ENCODE measurements around the gene TK1.
"Not testable (repeated sequence)": the region's sequence is repeated elsewhere in the genome, so short reads cannot be mapped to it uniquely, and the experiment has no call there.

Gene TK1

DNA sequence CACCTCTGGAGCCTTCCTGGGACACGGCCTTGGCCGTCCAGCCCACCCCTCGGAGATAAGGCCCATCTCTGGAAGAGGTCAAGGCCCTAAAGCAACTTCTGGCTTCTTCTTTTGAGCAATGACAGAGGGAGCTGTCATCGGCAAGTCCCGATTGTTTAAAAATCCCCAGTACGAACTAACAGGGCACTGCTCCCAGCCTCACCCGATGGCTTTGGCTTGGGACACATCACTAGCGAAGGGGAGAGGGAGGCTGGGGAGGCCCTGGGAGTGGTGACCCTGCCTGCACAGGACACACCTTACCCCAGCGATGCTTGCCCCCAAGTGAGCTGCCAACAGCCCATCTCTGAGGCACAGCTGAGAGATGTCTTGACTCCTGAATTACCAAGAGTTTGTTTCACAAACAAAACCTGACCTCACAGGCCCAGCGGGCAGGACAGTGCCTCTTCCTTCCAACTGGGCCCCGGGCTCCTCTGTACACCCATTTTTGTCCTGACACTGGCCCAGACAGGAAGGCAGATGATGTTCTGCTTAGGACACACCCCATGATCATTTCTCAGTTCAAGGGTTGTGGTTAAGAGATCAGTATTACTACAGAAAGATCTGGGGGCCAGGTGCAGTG is 13.6 kb downstream of the TK1 start:
- FAIRE-seq (peak; percentile 85), DNase-seq (ENCODE audit: insufficient read length) (peak; percentile 62)
- TF ChIP-seq POLR2AphosphoS5 (IDR thresholded peaks at IDR 0.05; ENCODE audit: low read depth, low read length) (peak; percentile 47; the same call in 1 of the 2 replicates), POLR2A (IDR thresholded peaks at IDR 0.05; ENCODE audit: low read depth, low read length) (peak; percentile 52), TAF1 (IDR thresholded peaks at IDR 0.05; ENCODE audit: borderline replicate concordance, low read depth, low read length) (no peak)

DNA sequence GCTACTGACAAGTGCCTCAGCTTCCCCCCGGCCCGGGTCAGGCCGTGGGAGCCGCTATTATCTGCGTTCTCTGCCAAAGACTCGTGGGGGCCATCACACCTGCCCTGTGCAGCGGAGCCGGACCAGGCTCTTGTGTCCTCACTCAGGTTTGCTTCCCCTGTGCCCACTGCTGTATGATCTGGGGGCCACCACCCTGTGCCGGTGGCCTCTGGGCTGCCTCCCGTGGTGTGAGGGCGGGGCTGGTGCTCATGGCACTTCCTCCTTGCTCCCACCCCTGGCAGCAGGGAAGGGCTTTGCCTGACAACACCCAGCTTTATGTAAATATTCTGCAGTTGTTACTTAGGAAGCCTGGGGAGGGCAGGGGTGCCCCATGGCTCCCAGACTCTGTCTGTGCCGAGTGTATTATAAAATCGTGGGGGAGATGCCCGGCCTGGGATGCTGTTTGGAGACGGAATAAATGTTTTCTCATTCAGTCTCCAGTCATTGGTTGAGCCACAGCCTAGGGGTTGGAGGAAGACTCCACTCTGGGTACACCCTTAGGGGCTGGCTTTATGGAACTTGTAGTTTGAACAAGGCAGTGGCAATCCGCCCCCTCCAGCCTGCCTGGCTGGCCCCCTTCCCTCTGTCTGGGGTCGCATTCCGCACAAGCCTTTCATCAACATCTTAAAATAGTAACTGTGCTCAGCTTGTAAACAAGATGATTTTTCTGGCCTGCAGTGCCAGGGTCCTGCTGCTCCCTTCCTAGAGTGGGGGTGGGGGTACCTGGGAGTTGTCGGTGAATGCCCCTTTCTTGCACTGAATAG is 14.4 kb downstream of the TK1 start:
- FAIRE-seq (peak; percentile 61), DNase-seq (ENCODE audit: insufficient read length) (no peak)
- TF ChIP-seq POLR2A (IDR thresholded peaks at IDR 0.05; ENCODE audit: low read depth, low read length) = no peak; the same call in 1 of the 2 replicates
- TF ChIP-seq POLR2AphosphoS5 (IDR thresholded peaks at IDR 0.05; ENCODE audit: low read depth, low read length) = no peak
- TF ChIP-seq TAF1 (IDR thresholded peaks at IDR 0.05; ENCODE audit: borderline replicate concordance, low read depth, low read length) = no peak

DNA sequence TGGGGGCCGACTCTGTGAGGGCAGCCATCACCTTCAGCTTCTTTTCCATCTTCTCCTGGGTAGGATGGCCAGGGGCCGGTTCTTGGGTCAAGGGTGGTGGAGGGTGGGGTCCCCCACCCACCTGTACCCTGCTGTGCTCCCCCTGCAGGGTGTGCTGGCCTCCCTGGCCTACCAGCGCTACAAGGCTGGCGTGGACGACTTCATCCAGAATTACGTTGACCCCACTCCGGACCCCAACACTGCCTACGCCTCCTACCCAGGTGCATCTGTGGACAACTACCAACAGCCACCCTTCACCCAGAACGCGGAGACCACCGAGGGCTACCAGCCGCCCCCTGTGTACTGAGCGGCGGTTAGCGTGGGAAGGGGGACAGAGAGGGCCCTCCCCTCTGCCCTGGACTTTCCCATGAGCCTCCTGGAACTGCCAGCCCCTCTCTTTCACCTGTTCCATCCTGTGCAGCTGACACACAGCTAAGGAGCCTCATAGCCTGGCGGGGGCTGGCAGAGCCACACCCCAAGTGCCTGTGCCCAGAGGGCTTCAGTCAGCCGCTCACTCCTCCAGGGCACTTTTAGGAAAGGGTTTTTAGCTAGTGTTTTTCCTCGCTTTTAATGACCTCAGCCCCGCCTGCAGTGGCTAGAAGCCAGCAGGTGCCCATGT is 15.1 kb downstream of the TK1 start:
- not testable (repeated sequence) for DNase-seq (ENCODE audit: insufficient read length); FAIRE-seq

DNA sequence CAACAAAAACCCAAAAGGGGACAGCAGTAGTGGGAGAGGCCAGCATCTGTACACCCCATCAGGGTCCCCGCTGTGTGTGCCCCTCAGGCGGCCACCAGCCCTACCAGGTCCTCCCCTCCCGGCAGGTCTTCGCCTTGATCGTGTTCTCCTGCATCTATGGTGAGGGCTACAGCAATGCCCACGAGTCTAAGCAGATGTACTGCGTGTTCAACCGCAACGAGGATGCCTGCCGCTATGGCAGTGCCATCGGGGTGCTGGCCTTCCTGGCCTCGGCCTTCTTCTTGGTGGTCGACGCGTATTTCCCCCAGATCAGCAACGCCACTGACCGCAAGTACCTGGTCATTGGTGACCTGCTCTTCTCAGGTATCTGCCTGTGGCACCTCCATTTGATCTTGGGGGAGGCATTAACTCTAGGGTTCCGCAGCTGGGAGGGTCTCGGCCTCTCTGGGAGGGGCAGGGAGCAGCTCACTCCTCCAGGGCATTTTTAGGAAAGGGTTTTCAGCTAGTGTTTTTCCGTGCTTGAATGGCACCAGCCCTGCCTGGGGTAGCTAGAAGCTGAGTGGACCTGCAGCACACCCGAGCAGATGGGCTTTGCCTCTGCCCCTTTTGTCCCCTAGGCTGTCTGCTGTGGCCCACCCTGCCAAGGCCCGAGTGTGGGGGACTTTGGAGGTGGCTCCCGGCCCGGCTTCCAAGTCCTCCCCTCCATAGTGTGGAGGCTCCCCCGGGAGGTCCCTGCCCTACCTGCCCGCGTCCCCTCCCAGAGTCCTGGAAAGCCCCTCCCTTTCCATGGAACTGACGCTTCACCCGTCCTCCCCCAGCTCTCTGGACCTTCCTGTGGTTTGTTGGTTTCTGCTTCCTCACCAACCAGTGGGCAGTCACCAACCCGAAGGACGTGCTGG is 15.9 kb downstream of the TK1 start:
- TF ChIP-seq POLR2AphosphoS5 (IDR thresholded peaks at IDR 0.05; ENCODE audit: low read depth, low read length) (0 out of 2 replicates have a peak, but pooled peaks have one; percentile 21), TAF1 (IDR thresholded peaks at IDR 0.05; ENCODE audit: borderline replicate concordance, low read depth, low read length) (no peak), POLR2A (IDR thresholded peaks at IDR 0.05; ENCODE audit: low read depth, low read length) (peak; percentile 30; the same call in 1 of the 2 replicates)
- DNase-seq (ENCODE audit: insufficient read length) = no peak
- FAIRE-seq = no peak

DNA sequence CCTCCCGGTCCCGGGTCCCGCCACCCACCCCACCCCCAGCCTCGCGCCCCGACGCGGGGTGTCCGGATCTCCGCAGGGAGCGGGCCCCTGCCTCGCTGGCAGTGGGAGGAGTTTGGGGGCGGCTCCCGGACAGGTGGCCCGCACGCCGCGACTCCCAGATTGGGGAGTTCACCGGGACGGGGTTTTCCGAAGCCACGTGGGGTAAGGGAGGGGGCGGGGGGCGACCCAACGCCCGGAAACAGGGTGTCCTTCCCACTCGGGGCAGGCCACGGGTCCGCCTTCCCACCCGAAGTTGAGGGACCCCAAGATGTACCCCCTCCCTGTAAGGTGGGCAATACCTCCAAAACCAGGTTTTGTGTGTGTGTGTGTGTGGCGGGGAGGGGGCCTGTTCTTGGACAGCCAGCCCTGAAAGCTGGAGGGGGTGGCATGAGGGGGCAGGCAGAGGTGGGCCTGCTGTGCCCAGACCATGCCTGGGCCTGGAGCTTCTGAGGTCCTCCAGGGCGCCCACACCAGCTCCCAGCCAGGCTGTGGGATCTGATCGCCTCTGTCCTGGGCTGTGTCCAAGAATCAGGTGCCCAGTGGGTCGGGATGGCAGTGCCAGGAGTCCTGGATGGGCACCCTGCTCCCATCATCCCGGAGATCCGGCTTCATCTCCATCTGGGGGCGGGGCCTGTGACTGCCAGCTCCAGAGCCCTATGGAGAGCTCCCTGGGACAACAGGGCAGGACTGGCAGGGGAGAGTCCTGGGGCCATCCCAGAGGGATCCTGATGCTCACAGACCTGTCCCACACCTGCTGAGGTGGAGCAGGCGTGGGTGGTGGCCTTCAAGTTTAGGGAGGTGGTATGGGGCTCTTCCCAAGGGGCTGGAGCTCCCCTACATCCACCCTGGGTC is 17.7 kb downstream of the TK1 start:
- FAIRE-seq (peak; percentile 88), DNase-seq (ENCODE audit: insufficient read length) (peak; percentile 63)
- TF ChIP-seq POLR2AphosphoS5 (IDR thresholded peaks at IDR 0.05; ENCODE audit: low read depth, low read length) (peak; percentile 10; the same call in 1 of the 2 replicates), TAF1 (IDR thresholded peaks at IDR 0.05; ENCODE audit: borderline replicate concordance, low read depth, low read length) (no peak), POLR2A (IDR thresholded peaks at IDR 0.05; ENCODE audit: low read depth, low read length) (no peak; the same call in 1 of the 2 replicates)

DNA sequence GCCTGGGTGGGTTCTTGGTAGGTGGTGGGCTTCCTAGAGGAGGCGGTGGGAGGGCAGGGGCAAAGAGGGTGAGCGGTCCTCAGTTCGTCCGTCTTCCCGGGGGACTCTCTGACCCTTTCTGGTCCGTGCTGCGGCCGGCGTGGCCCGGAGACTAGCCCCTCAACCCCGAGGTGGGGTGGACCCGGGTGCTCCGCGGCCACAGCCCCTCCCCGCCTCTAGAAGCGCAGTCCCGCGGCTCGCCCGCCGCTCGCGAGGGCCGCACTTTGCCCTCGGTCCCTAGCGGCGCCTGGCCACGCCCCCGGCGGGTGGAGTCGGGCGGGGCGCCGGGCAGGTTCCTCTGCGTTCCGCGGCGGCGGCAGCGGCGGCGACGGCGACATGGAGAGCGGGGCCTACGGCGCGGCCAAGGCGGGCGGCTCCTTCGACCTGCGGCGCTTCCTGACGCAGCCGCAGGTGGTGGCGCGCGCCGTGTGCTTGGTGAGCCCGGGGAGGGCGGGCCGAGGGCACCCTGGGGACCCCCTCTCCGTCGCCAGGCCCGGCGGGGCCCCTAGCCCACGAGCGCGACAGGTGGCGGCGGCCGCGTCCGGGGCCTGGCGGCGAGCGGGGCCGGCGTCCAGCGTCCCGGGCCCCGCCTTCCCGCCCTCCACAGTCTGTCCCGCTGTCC is 18.5 kb downstream of the TK1 start, which contains the start of gene SYNGR2:
Gene SYNGR2 (plus strand): TSS at position 340 of the 661 bp plus-strand sequence. CDS start 36 bp downstream, at position 376.
- TF ChIP-seq POLR2AphosphoS5 (IDR thresholded peaks at IDR 0.05; ENCODE audit: low read depth, low read length) (peak; percentile 52; the same call in 1 of the 2 replicates), POLR2A (IDR thresholded peaks at IDR 0.05; ENCODE audit: low read depth, low read length) (peak; percentile 79; the same call in 1 of the 2 replicates), TAF1 (IDR thresholded peaks at IDR 0.05; ENCODE audit: borderline replicate concordance, low read depth, low read length) (peak; percentile 64; the same call in 1 of the 2 replicates)
- peak; percentile 95 for FAIRE-seq
- peak; percentile 94 for DNase-seq (ENCODE audit: insufficient read length)

DNA sequence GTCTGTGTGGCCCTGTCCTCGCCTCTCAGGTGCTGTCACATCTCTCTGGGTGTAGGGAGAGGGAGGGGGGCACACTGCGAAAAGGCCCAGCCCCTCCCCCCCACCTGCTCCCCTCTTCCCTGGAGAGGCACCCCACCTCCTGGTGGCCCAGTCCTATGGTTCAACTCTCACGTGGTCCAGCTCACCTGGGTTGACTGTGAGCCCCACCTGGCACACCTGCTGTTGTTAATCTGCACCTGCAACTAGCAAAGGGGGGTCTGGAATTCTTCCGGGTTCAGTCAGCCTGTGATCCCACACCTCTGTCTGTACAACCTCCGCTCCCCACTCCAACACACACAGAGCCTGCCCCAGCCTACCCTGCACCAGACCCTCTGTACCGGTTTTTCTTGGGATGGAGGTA is 20.4 kb downstream of the TK1 start:
- TF ChIP-seq POLR2AphosphoS5 (IDR thresholded peaks at IDR 0.05; ENCODE audit: low read depth, low read length) (no peak), TAF1 (IDR thresholded peaks at IDR 0.05; ENCODE audit: borderline replicate concordance, low read depth, low read length) (no peak), POLR2A (IDR thresholded peaks at IDR 0.05; ENCODE audit: low read depth, low read length) (no peak)
- no peak for DNase-seq (ENCODE audit: insufficient read length)
- FAIRE-seq = no peak

DNA sequence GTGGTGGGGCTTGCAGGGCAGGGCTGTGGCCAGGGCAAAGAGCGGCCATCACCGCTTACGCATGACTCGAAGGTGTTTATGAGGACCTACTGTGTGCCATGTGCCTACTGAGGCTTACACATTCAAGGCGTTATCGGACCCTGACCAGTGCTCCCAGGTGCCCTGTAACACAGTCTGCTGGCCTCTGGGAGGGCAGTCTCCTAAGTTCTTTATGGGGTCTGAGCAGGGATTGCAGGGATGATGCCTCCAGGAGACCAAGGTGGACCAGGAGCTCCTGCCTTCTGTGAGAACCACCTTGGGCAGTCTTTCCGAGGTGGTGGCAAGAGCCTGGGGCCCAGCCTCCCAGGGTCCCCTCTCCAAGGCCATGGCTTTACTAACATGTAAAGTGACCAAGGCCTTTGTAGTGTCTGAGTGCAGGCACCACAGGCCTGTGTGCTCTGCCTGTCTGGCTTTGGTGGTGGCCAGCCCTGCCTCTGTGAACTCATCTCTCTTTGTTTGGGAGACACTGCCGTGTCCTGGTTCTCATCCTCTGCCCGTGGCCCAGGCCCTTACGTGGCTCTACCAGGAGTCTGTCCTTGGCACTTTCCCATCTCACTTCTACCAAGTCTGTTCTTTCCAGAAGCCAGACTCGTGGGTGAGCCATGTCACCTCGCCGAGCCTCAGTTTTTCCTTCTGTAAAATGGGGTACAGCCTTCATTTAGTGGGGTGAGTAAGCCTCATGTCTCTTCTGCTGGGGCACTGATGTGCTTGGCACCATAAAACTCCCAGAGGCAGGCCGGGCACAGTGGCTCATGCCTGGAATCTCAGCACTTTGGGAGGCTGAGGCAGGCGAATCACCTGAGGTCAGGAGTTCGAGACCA is 21.9 kb downstream of the TK1 start:
- FAIRE-seq (no peak), DNase-seq (ENCODE audit: insufficient read length) (no peak)
- TF ChIP-seq POLR2AphosphoS5 (IDR thresholded peaks at IDR 0.05; ENCODE audit: low read depth, low read length) = no peak
- no peak for TF ChIP-seq TAF1 (IDR thresholded peaks at IDR 0.05; ENCODE audit: borderline replicate concordance, low read depth, low read length)
- TF ChIP-seq POLR2A (IDR thresholded peaks at IDR 0.05; ENCODE audit: low read depth, low read length) = no peak
